T-helper 2 cell treated with Interferon-gamma antibody and Interleukin-4, amounts not matched to agents 100 ng/mL and 5 ng/mL, for 36 hours (primary cell): ENCODE results near the gene GPC6. TPM values are rescaled to one million over a fixed set of nuclear protein-coding genes. Genes with fewer than 3 reads are reported as not detected.

Experiments
- intact Hi-C: fragments of 100-400 bp; cut with micrococcal nuclease; formaldehyde crosslinking; loops from one replicate; pipeline ENCODE4 v1.15.1; 2023
- total RNA-seq: library from RNA; stranded (reverse); gene quantifications from 2 replicates; pipeline ENCODE4 v1.2.3, GENCODE V29; 2022

GPC6 gene
- total RNA-seq, 1 donor from 2014 or later = not detected

- intact Hi-C loops = no loop called here
These were observed 444.3 kb downstream of the GPC6 start for GRCh38 chr13:93670866-93671265.

GRCh38 chr13:93672996-93673395, 446.4 kb downstream of the GPC6 start:
- intact Hi-C loops = no loop called here

- intact Hi-C loops = no loop called here
These were observed 447.3 kb downstream of the GPC6 start for GRCh38 chr13:93673885-93674284.

DNA sequence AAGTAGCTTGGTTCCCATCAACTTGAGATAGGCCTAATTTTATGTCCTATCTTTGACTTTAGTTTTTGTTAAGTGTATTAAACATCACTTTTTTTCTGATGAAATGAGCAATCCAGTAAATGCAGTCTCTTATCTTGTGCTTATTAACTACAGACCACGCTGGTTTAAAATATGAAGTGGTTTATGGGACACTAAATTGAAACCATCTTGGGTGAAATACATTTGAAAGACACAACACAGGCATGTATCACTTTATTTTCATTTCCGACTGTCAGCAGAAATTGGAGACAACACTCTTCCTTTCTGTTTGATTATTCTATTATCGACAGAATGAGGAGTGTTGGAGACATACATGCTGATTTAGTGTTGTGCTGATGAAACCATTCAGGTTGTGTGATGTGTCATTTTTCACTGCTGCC, 447.7 kb downstream of the GPC6 start:
- intact Hi-C loops = no loop called here

GRCh38 chr13:93680329-93680728, 453.7 kb downstream of the GPC6 start:
- intact Hi-C loops = no loop called here

GRCh38 chr13:93685900-93686299, 459.3 kb downstream of the GPC6 start:
- intact Hi-C loops = no loop called here

DNA sequence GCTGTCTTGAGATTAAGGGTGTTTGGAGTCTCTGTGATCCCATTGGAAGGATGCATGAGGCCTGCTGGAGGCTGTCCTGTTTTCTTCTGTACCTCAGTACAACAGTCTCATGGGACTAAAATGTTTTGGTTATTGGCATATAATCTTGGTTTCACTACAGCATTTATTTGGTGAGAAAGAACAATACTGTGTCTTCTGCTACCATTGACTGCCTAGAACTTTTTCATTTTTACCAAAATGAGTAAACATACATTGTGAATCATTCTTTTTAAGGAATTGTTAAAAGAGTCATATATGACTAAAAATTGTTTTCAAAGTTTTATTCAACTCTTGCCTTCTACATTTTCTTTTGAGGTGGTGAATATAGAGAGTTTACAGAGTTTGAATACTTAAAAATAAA, 459.8 kb downstream of the GPC6 start:
- intact Hi-C loops = no loop called here

- intact Hi-C loops = no loop called here
These were observed 460.7 kb downstream of the GPC6 start for GRCh38 chr13:93687261-93687660.

GRCh38 chr13:93689333-93689732, 462.7 kb downstream of the GPC6 start:
- intact Hi-C loops = no loop called here

DNA sequence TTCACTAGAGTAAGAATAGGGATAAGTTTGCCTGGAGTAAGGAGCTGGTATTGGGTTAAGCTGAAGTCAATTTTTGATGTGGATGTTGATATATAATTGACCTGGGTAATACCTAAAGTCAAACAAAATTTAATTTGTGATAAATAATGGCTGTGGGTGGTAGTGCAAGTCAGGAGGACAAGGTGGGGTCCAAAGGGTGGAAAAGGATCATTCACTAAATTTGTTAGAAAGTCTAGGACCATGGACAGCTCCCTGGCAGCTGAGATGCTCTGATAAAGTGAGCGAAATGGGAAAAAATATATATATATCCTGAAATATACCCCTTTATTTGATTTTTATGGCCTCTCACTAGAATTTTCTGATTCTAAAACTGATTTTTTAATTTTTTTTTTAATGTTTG, 463.5 kb downstream of the GPC6 start:
- intact Hi-C loops = no loop called here

- intact Hi-C loops = no loop called here
These were observed 471.5 kb downstream of the GPC6 start for GRCh38 chr13:93698016-93698613.

GRCh38 chr13:93700115-93700514, 473.5 kb downstream of the GPC6 start:
- intact Hi-C loops = no loop called here

GRCh38 chr13:93708308-93709075, 481.9 kb downstream of the GPC6 start:
- intact Hi-C loops = no loop called here

DNA sequence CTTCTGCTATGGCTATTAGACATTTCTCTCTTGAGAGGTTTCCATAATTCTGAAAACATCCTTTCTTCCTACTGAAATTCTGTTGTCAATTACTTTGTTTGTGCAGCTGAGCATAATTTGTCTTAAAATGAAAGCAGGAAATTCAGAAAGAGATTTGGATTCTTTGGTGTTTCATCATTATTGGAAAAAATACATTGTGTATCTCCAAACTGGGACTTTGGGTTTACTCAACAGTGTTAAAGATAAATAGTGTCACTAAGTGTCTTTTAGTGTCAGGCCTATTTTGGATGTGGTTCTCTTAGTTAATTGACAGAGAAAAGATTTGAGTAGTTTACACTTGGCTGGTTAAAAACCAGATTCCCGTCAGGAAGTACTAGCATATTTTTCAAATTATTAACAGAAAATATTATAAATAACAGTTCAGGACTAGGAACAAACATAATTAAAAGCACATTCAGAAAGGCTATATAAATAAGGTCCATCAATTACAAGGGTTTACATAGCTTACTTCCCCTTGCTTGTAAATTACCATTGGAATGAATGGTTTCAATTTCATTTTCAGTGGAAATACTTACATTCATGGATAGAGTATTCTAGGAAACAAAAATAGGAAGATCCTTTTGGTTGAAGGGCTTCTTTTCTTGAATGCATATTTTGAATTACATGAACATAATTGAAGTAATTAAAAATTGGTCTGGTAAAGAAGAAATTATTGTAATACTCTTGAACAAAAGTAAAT, 483.1 kb downstream of the GPC6 start:
- intact Hi-C loops = no loop called here

GRCh38 chr13:93714171-93714570, 487.6 kb downstream of the GPC6 start:
- intact Hi-C loops = no loop called here

- intact Hi-C loops = no loop called here
These were observed 489.3 kb downstream of the GPC6 start for GRCh38 chr13:93715866-93716265.

DNA sequence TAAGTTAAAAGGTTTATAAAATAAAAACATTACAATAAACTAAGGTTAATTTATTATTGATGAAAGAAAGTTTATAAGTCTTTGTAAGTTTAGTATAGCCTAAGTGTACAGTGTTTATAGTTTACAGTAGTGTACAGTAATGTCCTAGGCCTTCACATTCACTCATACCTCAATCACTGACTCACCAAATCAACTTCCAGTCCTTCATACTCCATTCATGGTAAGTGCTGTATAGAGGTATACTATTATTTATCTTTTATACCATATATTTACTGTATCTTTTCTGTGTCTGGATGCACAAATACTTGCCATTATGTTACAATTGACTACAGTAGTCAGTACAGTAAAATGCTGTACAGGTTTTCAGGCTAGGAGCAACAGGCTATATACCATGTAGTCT, 490.0 kb downstream of the GPC6 start:
- intact Hi-C loops = no loop called here

- intact Hi-C loops = no loop called here
These were observed 494.9 kb downstream of the GPC6 start for GRCh38 chr13:93721483-93721882.

DNA sequence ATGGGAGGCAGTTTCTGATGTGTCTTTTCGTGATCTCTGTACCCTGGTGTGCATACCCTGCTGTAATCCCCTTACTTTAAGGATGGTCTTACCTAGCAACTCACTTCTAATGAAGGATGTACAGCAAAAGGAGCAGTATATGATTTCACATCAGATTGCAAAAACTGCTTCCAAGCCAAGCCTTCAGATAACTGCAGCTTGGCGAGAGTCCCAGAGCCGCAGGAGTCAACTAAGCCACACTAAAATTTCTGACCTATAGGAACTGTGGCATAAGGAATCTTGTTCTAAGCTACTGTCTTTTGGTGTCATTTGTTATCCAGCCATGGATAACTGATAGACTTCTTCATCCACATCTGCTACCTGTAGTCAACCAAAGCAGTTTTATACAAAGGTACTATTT, 496.7 kb downstream of the GPC6 start:
- intact Hi-C loops = no loop called here

DNA sequence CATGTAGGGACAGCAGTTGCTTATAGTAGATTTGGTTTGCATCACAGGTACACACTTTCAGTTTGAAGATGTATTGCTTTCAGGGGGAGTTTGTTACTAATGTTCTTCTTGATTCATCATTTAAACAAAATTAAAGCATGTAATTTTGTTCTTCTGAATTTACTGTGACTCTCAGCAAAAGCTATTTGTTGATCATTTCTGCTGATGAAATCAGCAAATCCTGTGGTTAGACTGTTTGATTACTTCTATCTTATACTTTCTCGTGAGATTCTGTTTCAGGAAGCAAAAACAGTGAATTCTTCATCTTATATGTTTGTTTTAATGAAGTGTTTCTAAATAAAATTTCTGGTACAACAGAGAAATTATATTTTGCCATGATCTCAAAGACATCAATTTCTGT, 497.6 kb downstream of the GPC6 start:
- intact Hi-C loops = no loop called here

- intact Hi-C loops = no loop called here
These were observed 499.8 kb downstream of the GPC6 start for GRCh38 chr13:93726173-93726957.
